Type B pancreatic cell (in vitro differentiated cells): ENCODE measurements around the gene ACOXL. TPM values are rescaled to one million over a fixed set of nuclear protein-coding genes. Genes with fewer than 3 reads are reported as not detected.

ENCODE experiments used
- DNase-seq: peaks from one replicate; pipeline ENCODE4 v3.0.0; 2021; ENCODE audit warnings: mixed read lengths; ENCODE audit not compliant: unreplicated experiment; ENCODE audit errors: extremely low spot score
- H3K27ac Mint-ChIP-seq: 2 replicates; pipeline ENCODE4 v1.8.0; 2021; ENCODE audit warnings: mild to moderate bottlenecking, mixed read lengths
- H3K27me3 Mint-ChIP-seq: 2 replicates; pipeline ENCODE4 v1.8.0; 2021; ENCODE audit warnings: mixed read lengths
- H3K36me3 Mint-ChIP-seq: 2 replicates; pipeline ENCODE4 v1.8.0; 2021; ENCODE audit warnings: mixed read lengths
- H3K4me1 Mint-ChIP-seq: one replicate; pipeline ENCODE4 v1.8.0; 2021; ENCODE audit warnings: mixed read lengths; ENCODE audit not compliant: unreplicated experiment
- H3K4me3 Mint-ChIP-seq: 2 replicates; pipeline ENCODE4 v1.8.0; 2021; ENCODE audit warnings: mild to moderate bottlenecking, mixed read lengths
- H3K9me3 Mint-ChIP-seq: 2 replicates; pipeline ENCODE4 v1.8.0; 2021; ENCODE audit warnings: mixed read lengths
- CTCF ChIP-seq: fragments of 200-600 bp; sonication (generic); conservative IDR thresholded peaks from 2 replicates; pipeline ENCODE4 v1.5.0; 2021; ENCODE audit warnings: antibody characterized with exemption, mild to moderate bottlenecking
- total RNA-seq: library from RNA; stranded (reverse); gene quantifications from 2 replicates; pipeline ENCODE4 v1.2.1, GENCODE V29; 2021; ENCODE audit warnings: low replicate concordance

The ACOXL gene
- total RNA-seq, 1 donor from 2014 or later = 1.4 TPM

- DNase-seq = no peak
- H3K27ac Mint-ChIP-seq = no peak overlapping the region
- no peak overlapping the region for H3K4me3 Mint-ChIP-seq
- TF ChIP-seq CTCF = no peak
- H3K36me3 Mint-ChIP-seq = no peaks in the 10 kb centered on the region
- H3K4me1 Mint-ChIP-seq = peaks cover 31% of the 10 kb centered on the region
- H3K9me3 Mint-ChIP-seq = no peaks in the 10 kb centered on the region
- H3K27me3 Mint-ChIP-seq = peaks cover 53% of the 10 kb centered on the region
Measured at GRCh38 chr2:111034146-111034545, 301.8 kb downstream of the ACOXL start.

DNA sequence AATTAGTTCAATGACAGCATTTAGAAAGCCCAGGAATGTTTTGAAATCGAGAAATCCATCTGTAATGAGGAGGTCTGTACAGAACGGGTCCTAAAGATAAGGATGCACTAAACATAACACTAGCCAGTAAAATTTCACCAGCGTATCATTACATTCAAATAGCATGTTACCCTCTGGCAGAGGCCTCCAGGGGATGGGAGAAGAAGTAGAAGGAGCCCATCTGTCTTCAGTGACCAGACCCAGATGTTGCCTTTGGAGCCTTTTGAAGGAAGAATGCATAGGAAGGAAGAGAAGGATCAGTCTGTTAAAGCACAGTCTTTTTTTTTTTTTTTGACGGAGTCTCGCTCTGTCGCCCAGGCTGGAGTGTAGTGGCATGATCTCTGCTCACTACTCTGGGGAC, 302.2 kb downstream of the ACOXL start:
- peaks cover 35% of the 10 kb centered on the region for H3K4me1 Mint-ChIP-seq
- no peak for TF ChIP-seq CTCF
- H3K27ac Mint-ChIP-seq = no peak overlapping the region
- no peaks in the 10 kb centered on the region for H3K36me3 Mint-ChIP-seq
- DNase-seq = no peak
- no peaks in the 10 kb centered on the region for H3K9me3 Mint-ChIP-seq
- peaks cover 53% of the 10 kb centered on the region for H3K27me3 Mint-ChIP-seq
- H3K4me3 Mint-ChIP-seq = no peak overlapping the region

DNA sequence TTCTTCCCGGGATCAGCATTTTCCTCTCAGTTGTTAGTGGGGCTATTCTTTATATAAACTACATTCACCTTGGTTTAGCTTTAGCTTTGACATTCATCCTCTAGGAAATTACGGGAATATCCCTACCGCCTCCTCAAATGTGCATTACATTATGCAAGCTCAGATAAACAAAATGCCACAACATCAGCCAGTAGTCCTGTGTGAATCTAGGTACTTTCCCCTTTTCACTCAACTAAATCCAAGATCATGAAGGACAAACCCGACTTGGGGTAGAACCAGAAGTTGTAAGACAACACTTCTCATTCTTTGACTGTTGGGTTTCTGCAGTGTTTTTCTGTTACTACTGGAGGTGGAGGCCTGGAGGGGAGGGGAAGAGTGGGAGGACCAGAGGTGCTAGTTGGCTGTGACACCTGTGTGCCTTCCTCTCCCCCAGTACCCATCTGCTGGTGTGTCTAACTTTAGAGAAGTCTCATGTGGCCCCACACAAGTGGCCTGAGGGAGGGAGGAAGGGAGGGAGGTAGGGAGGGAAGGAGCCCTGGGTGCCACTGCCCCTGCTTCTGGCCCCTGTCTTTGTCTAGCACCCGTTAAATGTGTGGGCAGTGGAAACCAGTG, 303.6 kb downstream of the ACOXL start:
- Mint-ChIP-seq H3K36me3 (no peaks in the 10 kb centered on the region), H3K27me3 (peaks cover 57% of the 10 kb centered on the region), H3K4me1 (peaks cover 26% of the 10 kb centered on the region)

DNA sequence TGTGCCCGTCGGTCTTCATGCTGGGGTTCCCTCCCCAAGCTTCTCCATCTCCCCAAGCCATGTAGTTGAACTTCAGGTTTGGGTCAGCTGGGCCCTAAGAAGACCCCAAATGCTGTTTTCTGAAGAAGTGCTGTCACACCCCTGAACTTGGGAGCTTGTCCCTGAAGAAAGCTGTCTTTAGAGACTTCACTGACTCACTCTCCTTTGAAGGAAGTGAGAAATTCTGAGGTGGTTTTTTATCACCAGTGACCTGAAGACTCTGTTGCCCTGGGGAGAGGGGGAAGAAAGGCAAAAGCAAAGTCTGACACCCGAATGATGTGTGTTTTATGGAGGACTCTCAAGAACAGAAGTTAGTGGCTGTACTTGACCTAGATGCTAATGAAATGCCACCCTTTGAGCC, 304.8 kb downstream of the ACOXL start:
- no peak for TF ChIP-seq CTCF
- Mint-ChIP-seq H3K9me3 (no peaks in the 10 kb centered on the region), H3K4me3 (no peak overlapping the region), H3K4me1 (peaks cover 20% of the 10 kb centered on the region), H3K27me3 (peaks cover 60% of the 10 kb centered on the region), H3K36me3 (peaks cover 2% of the 10 kb centered on the region), H3K27ac (no peak overlapping the region)
- no peak for DNase-seq

More for the DNA sequence above, 303.6 kb downstream of the ACOXL start:
- no peak for DNase-seq
- no peak for TF ChIP-seq CTCF
- H3K9me3 Mint-ChIP-seq = no peaks in the 10 kb centered on the region
- no peak overlapping the region for H3K27ac Mint-ChIP-seq
- no peak overlapping the region for H3K4me3 Mint-ChIP-seq

GRCh38 chr2:111039628-111040383, 307.4 kb downstream of the ACOXL start:
- DNase-seq = no peak
- H3K36me3 Mint-ChIP-seq = peaks cover 7% of the 10 kb centered on the region
- H3K4me3 Mint-ChIP-seq = no peak overlapping the region
- peaks cover 13% of the 10 kb centered on the region for H3K4me1 Mint-ChIP-seq
- TF ChIP-seq CTCF = no peak
- no peaks in the 10 kb centered on the region for H3K9me3 Mint-ChIP-seq
- H3K27me3 Mint-ChIP-seq = peaks cover 56% of the 10 kb centered on the region
- no peak overlapping the region for H3K27ac Mint-ChIP-seq
